GM11168 (cell line): ENCODE data around the gene FAM229A.

ENCODE experiments used
- in situ Hi-C: fragments of 300-500 bp; cut with MboI; formaldehyde crosslinking; loops from one replicate; pipeline ENCODE4 v1.12.0; 2022; ENCODE audit warnings: low sequenced_read_pairs; ENCODE audit not compliant: unreplicated experiment

FAM229A gene

GRCh38 chr1:32350785-32351398, 11.4 kb downstream of the FAM229A start:
- in situ Hi-C loops, result no loop called here

DNA sequence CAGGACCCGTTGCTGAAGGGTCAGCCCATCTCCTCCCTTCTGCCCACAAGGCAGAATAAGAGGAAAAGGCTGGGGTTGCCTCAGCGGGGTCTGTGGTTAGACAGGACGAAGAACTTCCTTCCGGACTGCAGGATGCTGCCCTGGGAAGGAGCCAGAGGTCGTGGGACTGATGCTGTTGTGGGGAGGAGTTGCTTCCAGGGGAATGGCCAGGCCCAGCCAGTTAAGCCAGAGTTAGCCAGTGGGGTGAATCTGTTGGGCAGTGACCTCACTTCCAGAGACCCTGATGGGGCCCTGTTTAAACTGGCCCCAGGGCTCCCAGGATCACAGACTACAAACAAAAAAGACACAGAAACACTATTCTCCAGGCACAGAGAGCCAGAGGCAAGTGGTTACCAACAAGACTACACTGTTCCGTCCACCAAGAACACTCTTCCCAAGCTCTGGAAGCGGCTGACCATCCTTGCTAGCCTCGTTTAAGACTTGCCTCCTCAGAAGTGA, 13.0 kb downstream of the FAM229A start:
- in situ Hi-C loops, result no loop called here

- in situ Hi-C loops, result no loop called here
Measured at GRCh38 chr1:32346532-32347157, 15.6 kb downstream of the FAM229A start.

DNA sequence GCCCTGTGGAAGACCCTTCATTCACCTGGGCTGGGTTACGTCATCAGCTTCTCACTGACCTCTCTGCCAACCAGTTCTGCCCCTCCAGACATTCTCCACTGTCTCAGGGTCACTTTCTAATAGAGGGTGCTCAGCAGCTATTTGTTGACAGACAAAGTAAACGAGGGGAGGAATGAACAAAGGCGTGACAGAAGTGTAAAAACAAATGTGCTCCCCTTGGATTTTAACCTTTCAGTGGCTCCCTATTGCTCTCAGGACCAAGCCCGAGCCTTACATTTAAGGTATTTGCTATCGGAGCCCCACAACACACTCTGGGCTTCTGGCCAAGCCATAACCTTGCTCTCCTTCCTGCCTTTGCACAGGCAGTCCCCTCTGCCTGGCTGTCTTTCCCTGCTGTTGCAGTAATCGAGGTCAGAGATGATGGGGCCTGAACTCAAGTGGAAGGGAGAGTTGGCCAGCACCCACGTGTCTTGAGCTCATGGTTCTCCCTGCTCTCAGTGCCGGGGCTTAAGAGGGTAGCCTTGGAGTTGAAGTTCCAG, 16.9 kb downstream of the FAM229A start:
- in situ Hi-C loops, result no loop called here

- in situ Hi-C loops, result no loop called here
Measured at GRCh38 chr1:32342704-32343103, 19.6 kb downstream of the FAM229A start.

DNA sequence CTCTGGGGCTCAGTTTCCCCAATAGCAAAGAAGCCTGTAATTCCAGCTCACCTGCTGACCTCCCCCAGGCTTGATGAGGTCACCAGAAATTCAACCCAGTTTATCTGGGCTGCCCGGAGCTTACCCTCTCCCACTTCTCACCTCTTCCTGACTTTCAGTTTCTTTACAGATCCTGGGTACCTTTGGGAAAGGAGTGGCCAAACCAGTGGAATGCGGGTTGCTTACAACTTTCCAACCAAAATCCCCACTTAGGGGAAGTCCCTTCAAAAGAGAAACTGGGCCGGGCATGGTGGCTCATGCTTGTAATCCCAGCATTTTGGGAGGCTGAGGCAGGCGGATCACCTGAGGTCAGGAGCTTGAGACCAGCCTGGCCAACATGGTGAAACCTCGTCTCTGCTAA, 20.3 kb downstream of the FAM229A start:
- in situ Hi-C loops, result no loop called here

- in situ Hi-C loops, result no loop called here
Measured at GRCh38 chr1:32341186-32341757, 21.0 kb downstream of the FAM229A start.

DNA sequence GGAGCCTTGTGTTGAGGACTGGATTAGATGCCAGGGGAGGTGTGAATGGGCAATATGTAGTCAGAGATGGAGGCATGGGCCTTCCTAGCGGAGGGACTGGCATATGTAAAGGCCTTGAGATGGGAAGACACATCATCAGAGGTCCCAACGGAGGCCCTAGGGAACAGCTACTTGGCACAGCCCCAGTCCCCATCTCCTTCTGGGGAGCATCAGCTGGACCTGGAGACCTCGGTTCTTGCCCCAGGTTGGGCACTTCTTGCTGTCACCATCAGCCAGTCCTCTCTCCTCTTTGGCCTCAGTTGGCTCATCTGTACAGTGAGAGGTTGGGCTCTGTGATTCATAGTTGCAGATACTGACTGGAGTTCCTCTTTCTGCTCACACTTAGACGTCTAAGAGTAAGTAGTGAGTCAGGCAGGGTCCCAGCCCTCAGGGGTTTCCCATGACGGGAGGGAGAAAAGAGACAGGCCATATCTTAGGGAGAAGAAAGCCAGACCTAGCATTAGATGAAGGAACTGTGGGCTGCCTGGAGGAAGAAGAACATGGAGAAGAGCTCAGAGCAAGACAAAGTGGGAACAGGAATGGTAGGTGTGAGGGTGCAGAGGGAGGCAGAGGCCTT, 22.8 kb downstream of the FAM229A start:
- in situ Hi-C loops, result no loop called here

DNA sequence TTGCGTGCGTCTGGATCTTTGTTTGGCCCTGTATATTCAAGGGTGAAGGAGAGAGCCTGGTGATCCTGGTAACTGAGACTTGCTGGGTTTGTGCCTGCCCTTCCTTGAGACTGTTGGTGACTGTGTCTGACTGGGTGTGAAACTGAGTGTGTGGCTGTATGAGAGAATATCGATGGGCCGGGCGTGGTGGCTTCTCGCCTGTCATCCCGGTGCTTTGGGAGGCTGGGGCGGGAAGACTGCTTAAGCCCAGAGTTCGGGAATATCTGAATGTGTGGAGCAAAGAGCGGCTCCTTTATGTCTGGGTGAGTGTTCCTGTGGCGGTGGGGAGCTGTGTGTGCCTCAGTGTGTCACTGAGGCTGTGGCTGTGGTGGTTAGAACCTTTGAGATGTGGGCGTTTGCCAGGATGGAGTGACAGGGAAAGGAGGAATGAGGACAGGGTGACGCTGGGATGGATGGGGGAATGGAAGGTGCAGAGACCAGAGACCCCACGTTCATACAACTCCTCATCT, 23.6 kb downstream of the FAM229A start:
- in situ Hi-C loops, result no loop called here

DNA sequence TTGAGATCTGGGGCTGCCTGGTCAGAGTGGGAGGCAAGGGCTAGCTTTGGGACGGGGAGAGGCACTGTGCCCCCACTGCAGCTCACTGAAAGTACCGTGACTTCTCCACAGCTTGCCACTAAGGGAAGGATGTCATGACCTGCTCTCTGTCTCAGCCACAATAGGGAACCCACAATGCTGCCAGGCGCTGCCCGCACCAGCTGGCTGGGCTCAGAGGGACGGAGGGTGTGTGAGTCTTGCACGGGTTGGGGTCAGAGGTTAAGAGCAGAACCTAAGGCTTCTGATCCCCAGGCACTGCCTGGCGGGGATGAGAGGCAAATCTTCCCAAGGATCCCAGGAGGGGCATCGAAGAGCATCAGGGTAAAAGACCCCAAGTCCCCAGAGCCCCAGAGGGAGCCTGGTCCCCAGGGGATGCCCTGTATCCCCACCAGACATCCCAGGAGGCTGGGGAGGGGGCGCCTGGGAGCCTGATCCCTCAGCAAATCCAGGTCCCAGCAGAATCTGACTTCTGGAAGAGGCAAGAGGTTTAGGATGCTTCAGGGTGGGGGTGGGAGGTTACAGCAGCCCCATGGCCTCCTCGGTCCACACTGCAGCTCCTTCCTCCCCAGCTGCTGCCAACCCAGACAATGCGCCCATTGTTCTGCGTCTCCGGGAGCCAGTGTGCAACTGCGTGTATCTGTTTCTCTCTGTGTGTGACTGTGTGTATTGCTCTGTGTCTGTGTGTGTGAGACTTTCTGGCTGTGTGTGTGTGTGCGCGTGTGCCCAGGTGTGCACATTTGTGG, 24.2 kb downstream of the FAM229A start:
- in situ Hi-C loops, result no loop called here

DNA sequence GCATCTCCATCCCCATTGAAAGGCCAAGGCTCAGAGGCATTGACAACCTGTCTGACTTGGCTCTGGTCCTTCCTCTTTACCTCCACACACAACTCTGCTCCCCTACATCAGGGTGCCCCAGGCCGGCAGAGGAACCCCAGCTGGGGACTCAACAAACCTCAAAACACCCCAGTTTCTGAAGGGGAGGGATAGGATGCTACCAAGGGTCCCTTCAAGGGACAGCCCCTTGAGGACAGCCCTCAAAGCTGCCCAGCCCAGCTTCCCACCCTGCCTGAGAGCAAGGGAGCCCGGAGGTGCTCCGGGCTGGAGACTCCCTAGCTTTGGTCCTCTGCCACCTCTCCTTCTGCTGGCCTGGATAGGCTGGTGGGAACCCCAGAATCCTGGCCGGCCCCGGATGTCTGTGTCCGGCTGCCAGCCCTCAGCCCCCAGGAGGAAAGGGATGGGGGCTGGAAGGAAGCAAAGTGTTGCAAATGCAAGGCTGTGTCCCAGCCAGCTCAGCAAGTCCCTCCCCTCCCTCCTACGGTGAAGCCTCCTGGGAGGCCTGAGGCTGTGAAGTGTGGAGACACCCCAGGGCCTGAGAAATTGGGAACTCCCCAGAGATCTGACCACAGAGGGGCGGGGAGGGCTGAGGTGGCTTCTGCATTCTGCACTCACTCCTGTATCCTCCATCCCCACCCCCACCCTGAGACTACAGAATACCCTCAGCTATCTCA, 25.2 kb downstream of the FAM229A start:
- in situ Hi-C loops, result no loop called here

DNA sequence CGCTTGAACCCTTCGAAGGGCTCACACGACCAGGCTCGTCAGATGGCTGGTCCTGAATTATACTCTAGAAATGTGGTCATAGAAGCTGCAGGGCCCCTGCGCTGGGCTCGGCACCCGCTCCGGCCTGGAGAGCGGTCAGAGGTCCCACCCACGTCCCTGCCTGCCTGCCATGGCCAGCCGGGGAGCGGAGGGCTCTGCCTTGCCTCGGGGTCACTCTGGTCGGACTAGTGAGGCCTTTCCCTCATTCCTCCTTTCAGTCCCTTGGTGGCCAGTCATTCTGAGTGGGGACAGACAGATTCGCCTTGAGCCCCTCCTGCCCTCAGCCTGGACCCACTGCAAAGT, 25.7 kb downstream of the FAM229A start:
- in situ Hi-C loops, result no loop called here

DNA sequence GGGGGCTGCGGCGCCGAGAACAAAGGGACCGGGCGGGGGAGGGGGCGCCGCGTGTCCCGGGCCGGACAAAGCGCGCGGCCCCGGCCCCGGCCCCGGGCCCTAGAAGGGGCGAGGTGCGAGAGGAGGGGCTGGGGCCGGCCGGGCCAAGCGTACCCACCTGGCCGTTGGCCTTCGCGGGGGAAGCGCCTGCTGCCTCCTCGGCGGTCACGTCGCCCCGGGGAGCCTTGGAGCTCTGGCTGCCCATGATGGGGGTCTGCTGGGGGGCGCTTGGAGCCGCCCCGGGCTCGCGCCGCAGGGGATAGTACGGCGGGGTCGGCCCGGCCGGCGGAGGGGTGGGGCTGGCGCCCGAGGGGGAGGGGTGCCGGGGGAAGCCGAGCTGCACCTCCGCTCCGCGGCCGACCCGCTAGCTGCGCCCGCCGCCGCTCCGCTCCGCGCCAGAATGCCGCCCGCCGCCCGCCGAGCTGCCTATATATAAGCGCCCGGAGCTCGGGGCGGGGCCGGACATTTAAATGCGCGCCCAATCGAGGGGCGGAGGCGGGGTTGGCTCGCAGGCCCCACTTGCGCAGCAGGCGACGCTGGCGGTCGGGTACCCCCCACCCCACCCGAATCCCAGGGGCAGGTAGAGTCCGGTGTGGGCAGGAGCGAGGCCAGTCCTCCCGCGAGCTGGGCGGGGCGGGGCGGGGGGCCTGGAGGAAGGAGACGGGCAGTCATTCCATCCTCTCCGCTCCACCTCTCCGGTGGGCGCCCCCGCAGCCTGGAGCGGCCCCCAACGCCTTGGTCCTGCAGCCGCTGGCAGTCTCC, 26.3 kb downstream of the FAM229A start, which contains the start of gene MARCKSL1:
Gene MARCKSL1 (minus strand): TSS at position 444 of the 801 bp plus-strand sequence. CDS start 200 bp downstream, at position 244.
- in situ Hi-C loops, result no loop called here

DNA sequence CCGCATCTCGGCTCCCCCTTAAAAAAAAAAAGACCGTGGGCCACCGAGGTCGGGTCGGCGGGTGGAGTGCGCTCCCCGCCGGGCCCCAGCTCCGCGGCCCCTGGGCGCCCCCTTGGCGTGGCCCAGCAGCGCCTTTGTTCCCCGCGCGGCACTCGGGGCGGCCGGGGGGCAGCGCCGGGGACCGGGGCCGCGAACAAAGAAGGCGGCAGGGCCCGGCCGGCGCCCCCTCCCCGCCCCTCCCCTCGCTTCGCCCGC, 26.8 kb downstream of the FAM229A start:
- in situ Hi-C loops, result no loop called here

DNA sequence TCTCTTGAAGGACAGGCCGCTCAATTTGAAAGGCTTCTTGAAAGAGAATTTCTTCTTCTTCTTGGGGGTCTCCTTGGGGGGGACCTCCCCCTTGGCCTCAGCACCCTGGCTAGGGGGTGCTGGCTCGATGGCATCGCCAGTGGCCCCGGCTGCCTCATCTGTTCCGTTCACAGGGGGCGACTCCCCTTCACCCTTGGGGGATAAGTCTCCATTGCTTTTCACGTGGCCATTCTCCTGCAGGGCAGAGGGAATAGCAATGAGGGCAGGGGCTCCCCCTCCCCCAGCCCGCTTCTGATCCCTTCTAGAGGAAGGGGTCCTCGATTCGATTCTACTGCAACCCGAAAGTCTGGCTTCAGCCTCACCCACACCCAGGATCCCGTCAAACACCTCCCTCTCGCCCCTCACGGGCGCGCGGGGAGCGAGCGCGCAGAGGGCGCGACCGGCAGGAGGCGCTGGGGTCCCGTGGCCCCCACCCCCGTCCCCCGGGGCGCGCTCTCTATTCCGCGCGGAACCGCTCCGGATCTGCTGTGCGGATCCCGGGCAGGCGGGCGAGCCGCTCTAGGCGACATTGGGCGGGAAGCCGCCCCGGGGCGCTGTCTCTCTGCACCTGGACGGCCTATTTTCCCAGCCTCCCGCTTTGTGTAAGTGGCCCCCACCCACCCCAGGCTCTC, 27.3 kb downstream of the FAM229A start:
- in situ Hi-C loops, result no loop called here

DNA sequence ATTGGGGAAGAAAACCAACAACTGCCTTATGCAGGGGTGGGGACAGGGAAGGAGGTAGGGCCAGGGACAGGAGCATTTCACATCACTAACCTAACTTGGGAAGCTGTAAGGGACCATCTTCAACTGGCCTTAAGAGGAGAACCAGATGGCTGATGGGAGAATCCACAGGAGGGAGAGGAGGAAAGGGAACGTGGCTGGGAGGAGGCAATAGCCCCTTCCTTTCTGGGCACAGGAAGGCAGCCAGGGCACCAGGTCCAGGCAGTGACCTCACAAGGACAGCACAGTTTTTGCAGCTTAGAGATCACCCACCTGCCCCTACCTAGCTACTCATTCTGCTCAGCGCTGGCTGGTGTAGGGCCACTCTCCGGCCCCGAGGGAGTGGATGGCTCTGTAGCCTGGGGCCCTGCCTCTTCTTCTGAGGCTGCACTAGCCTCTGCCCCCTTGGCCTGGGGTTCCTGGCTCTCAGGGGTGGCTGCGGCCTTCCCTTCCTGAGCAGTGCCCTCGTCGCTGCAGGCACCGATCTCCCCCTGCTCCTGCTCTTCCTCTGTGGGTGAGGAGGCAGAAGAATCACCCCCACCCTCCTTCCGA, 27.9 kb downstream of the FAM229A start:
- in situ Hi-C loops, result no loop called here

DNA sequence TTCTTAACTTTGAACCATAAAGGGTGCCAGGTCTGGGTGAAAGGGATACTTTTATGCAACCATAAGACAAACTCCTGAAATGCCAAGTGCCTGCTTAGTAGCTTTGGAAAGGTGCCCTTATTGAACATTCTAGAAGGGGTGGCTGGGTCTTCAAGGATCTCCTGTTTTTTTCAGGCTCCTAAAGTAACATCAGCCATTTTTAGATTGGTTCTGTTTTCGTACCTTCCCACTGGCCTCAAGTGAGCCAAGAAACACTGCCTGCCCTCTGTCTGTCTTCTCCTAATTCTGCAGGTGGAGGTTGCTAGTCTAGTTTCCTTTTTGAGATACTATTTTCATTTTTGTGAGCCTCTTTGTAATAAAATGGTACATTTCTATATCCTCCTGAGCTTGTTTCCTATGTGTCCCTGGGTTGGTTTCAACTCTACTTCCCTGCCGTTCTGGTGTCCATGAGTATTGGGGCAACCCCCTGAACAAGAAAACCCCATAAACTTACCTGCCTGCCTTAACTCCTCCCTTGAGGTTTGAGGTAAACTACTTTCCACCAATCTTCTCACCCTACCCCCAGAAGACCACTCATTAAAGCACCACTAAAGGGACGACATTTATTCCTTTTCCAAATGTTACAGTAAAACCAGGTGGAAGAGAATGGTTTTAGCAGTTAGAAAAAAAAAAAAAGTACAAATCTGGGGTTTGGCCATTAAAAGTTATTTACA, 28.9 kb downstream of the FAM229A start:
- in situ Hi-C loops, result no loop called here
